ENCODE measurements around the gene RAB36. TPM values are rescaled to one million over a fixed set of nuclear protein-coding genes. Genes with fewer than 3 reads are reported as not detected.

The RAB36 gene
- polyA plus RNA-seq, 1 of the 3 experiments (the other 2 are of a cell fraction), result 6.6 TPM

- peak overlapping the region; percentile 73 for H3K4me2 ChIP-seq
- no peaks in the 10 kb centered on the region for H3F3A ChIP-seq (replicated peaks; ENCODE audit: insufficient read depth)
- no peaks in the 10 kb centered on the region for H3K9me3 ChIP-seq
- peak overlapping the region; percentile 53 to 83 for H3K4me3 ChIP-seq (ENCODE audit: low read depth in 2 of 2, low read length in 1 of 2)
- peaks cover 13 to 52% of the 10 kb centered on the region in 2 experiments for H3K4me1 ChIP-seq (ENCODE audit: control insufficient read depth in 1 of 2, insufficient read depth in 2 of 2, low read depth in 1 of 2, low read length in 1 of 2)
- peaks cover 50% of the 10 kb centered on the region for H4K20me1 ChIP-seq (ENCODE audit: insufficient read depth)
- H3K79me2 ChIP-seq (ENCODE audit: insufficient read depth), result peaks cover 64% of the 10 kb centered on the region
- H3K9me2 ChIP-seq, result no peaks in the 10 kb centered on the region
- 55% methylated on average over 10 of the region's 12 CpGs for WGBS (ENCODE audit: low lambda C conversion rate)
- no peak overlapping the region for H2AFZ ChIP-seq (ENCODE audit: low read depth)
- no peak overlapping the region for H3K9ac ChIP-seq
- CTCF ChIA-PET, result interaction anchor here (0.5 to 21.1 kb wide), 8 partner anchors 11 to 203 kb away, joined by 3 to 587 read pairs (median 3); partner anchors contain the start of gene RAB36
- H3K27me3 ChIP-seq (ENCODE audit: insufficient read depth), result no peaks in the 10 kb centered on the region
- H3K36me3 ChIP-seq (replicated peaks in 1 of 2; ENCODE audit: control insufficient read depth in 1 of 2, insufficient read depth in 2 of 2, low read length in 1 of 2), result peaks cover 0 to 2% of the 10 kb centered on the region in 2 experiments
- TF ChIP-seq GATA2 (CRISPR knock-in tag; IDR thresholded peaks at IDR 0.05), result no peak
- TF ChIP-seq PBX3 (IDR thresholded peaks at IDR 0.05), result peak; percentile 49; the same call in 1 of the 2 replicates
- H3K27ac ChIP-seq (ENCODE audit: low read depth in 2 of 2, low read length in 1 of 2), result peak overlapping the region in 1 of 2 experiments; percentile 63; a peak in 2 of 4 replicates
- POLR2A ChIA-PET, result no interaction called here
- DNase-seq, result no peak
These were observed 37.2 kb downstream of the RAB36 start for GRCh38 chr22:23182309-23183060.

GRCh38 chr22:23183061-23183698 lies 37.9 kb downstream of the RAB36 start:
- Histone ChIP-seq H3K4me2 (peak overlapping the region; percentile 73), H3K27me3 (ENCODE audit: insufficient read depth) (no peaks in the 10 kb centered on the region), H2AFZ (ENCODE audit: low read depth) (no peak overlapping the region), H3F3A (replicated peaks; ENCODE audit: insufficient read depth) (no peaks in the 10 kb centered on the region), H4K20me1 (ENCODE audit: insufficient read depth) (peaks cover 56% of the 10 kb centered on the region), H3K9me3 (no peaks in the 10 kb centered on the region), H3K9ac (0 out of 2 replicates have a peak overlapping the region, but pooled peaks have one; percentile 0), H3K27ac (ENCODE audit: low read depth in 2 of 2, low read length in 1 of 2) (peak overlapping the region in 1 of 2 experiments; percentile 63; a peak in 2 of 4 replicates), H3K4me3 (ENCODE audit: low read depth in 2 of 2, low read length in 1 of 2) (peak overlapping the region; percentile 53 to 83), H3K4me1 (ENCODE audit: control insufficient read depth in 1 of 2, insufficient read depth in 2 of 2, low read depth in 1 of 2, low read length in 1 of 2) (peaks cover 13 to 52% of the 10 kb centered on the region in 2 experiments), H3K36me3 (replicated peaks in 1 of 2; ENCODE audit: control insufficient read depth in 1 of 2, insufficient read depth in 2 of 2, low read length in 1 of 2) (peaks cover 0 to 2% of the 10 kb centered on the region in 2 experiments), H3K9me2 (no peaks in the 10 kb centered on the region), H3K79me2 (ENCODE audit: insufficient read depth) (peaks cover 71% of the 10 kb centered on the region)
- CTCF ChIA-PET, result interaction anchor here (0.8 to 21.1 kb wide), 8 partner anchors 9 to 202 kb away, joined by 3 to 587 read pairs (median 4); partner anchors contain the start of gene RAB36
- 25% methylated on average over 11 of the region's 11 CpGs for WGBS (ENCODE audit: low lambda C conversion rate)
- DNase-seq, result peak; percentile 80
- POLR2A ChIA-PET, result interaction anchor here (1.0 kb wide), 1 partner anchor 99 kb away, joined by 3 read pairs; no protein-coding TSS in a partner anchor
- TF ChIP-seq GATA2 (CRISPR knock-in tag; IDR thresholded peaks at IDR 0.05) (no peak), MXI1 (IDR thresholded peaks at IDR 0.05; ENCODE audit: low read depth, low read length) (peak; percentile 67), CTCF (IDR thresholded peaks at IDR 0.05) (no peak), RAD21 (IDR thresholded peaks at IDR 0.05; ENCODE audit: low read length) (peak; percentile 21), GABPA (IDR thresholded peaks at IDR 0.05; ENCODE audit: low read depth) (no peak), RCOR1 (IDR thresholded peaks at IDR 0.05; ENCODE audit: low read length) (0 out of 2 replicates have a peak, but pooled peaks have one; percentile 27), NFIC (IDR thresholded peaks at IDR 0.05; ENCODE audit: borderline replicate concordance) (no peak), POLR2AphosphoS5 (IDR thresholded peaks at IDR 0.05; ENCODE audit: low read depth, low read length) (no peak), PBX3 (IDR thresholded peaks at IDR 0.05) (no peak), TAF1 (IDR thresholded peaks at IDR 0.05; ENCODE audit: borderline replicate concordance, low read depth, low read length) (no peak), CHD2 (IDR thresholded peaks at IDR 0.05; ENCODE audit: low read length, partially characterized antibody) (peak; percentile 76), IRF3 (IDR thresholded peaks at IDR 0.05; ENCODE audit: low read depth, low read length) (no peak), RFX5 (IDR thresholded peaks at IDR 0.05; ENCODE audit: low read length) (no peak), EZH2phosphoT487 (IDR thresholded peaks at IDR 0.05; ENCODE audit: borderline replicate concordance, low read depth) (no peak), ELF1 (IDR thresholded peaks at IDR 0.05) (no peak), SMC3 (IDR thresholded peaks at IDR 0.05; ENCODE audit: low read depth, low read length) (peak; percentile 17; the same call in 1 of the 2 replicates)

All from SK-N-SH (cell line).